Activated CD8-positive, alpha-beta memory T cell treated with anti-CD3 and anti-CD28 coated beads for 36 hours (primary cell): ENCODE data around the gene TRMT2B. TPM values are rescaled to one million over a fixed set of nuclear protein-coding genes. Genes with fewer than 3 reads are reported as not detected.

Source experiments
- total RNA-seq, 2 experiments: library from RNA; stranded (reverse); gene quantifications; one replicate each; pipeline ENCODE4 v1.2.3, GENCODE V29; 2021

TRMT2B gene
- total RNA-seq, 2 experiments from 2014 or later = 16.5 to 17.1 TPM

Other genes with a start within 250 kb of the TRMT2B start
- gene CSTF2, start 231.7 kb downstream of the TRMT2B start, total RNA-seq = 10 to 100 TPM; 53.9 to 60.2 TPM
- gene NOX1, start 177.8 kb downstream of the TRMT2B start, total RNA-seq = not detected
- under 1 TPM in 1 of 2 experiments, not detected in 1; 0.10 TPM for gene XKRX, start 123.2 kb downstream of the TRMT2B start, total RNA-seq
- not detected for gene ARL13A, start 82.4 kb downstream of the TRMT2B start, total RNA-seq
- not detected for gene TMEM35A, start 26.8 kb upstream of the TRMT2B start, total RNA-seq
- 10 to 100 TPM; 16.9 to 17.1 TPM for gene CENPI, start 46.1 kb upstream of the TRMT2B start, total RNA-seq
- under 1 TPM; 0.17 to 0.34 TPM for gene DRP2, start 167.7 kb upstream of the TRMT2B start, total RNA-seq
- under 1 TPM in 1 of 2 experiments, not detected in 1; 0.08 TPM for gene TAF7L, start 239.2 kb upstream of the TRMT2B start, total RNA-seq